ENCODE data around the gene TMEM98.

GRCh38 chr17:32971171-32971570 is 43.2 kb downstream of the TMEM98 start:
- TF ChIP-seq CTCF (IDR thresholded peaks at IDR 0.05; ENCODE audit: insufficient read depth, low read length, poor library complexity, severe bottlenecking) (no peak), EZH2phosphoT487 (conservative IDR thresholded peaks at IDR 0.05; ENCODE audit: low read length) (no peak)
